BLaER1 (cell line): Measurements from ENCODE around the gene HSD17B12.
"Not testable (repeated sequence)": the region's sequence is repeated elsewhere in the genome, so short reads cannot be mapped to it uniquely, and the experiment has no call there.

Experiments used
- H3K27ac ChIP-seq: shearing (Covaris generic); formaldehyde crosslinking; 2 replicates; pipeline ENCODE4 v1.8.1; 2022
- H3K27me3 ChIP-seq: shearing (Covaris generic); formaldehyde crosslinking; 2 replicates; pipeline ENCODE4 v1.8.1; 2022
- H3K36me3 ChIP-seq: shearing (Covaris generic); formaldehyde crosslinking; 2 replicates; pipeline ENCODE4 v1.8.1; 2022
- H3K4me1 ChIP-seq: shearing (Covaris generic); formaldehyde crosslinking; 2 replicates; pipeline ENCODE4 v1.8.1; 2022
- H3K4me2 ChIP-seq: shearing (Covaris generic); formaldehyde crosslinking; 2 replicates; pipeline ENCODE4 v1.8.1; 2022
- H3K4me3 ChIP-seq: shearing (Covaris generic); formaldehyde crosslinking; 2 replicates; pipeline ENCODE4 v1.8.1; 2022
- H3K9ac ChIP-seq: shearing (Covaris generic); formaldehyde crosslinking; 2 replicates; pipeline ENCODE4 v1.8.1; 2022
- H3K9me3 ChIP-seq: shearing (Covaris generic); formaldehyde crosslinking; 2 replicates; pipeline ENCODE4 v1.8.1; 2022
- H4K20me1 ChIP-seq: shearing (Covaris generic); formaldehyde crosslinking; 2 replicates; pipeline ENCODE4 v1.8.1; 2022
- Cebpa-rat ChIP-seq: shearing (Covaris generic); IDR thresholded peaks from 2 replicates; pipeline ENCODE4 v1.8.1; 2022

HSD17B12 gene

GRCh38 chr11:43765194-43765593 lies 84.7 kb downstream of the HSD17B12 start:
- Histone ChIP-seq H3K27me3 (no peaks in the 10 kb centered on the region), H3K36me3 (peaks cover 64% of the 10 kb centered on the region), H4K20me1 (no peaks in the 10 kb centered on the region), H3K27ac (no peak overlapping the region), H3K9ac (no peak overlapping the region), H3K4me3 (no peak overlapping the region), H3K4me2 (no peak overlapping the region), H3K4me1 (no peaks in the 10 kb centered on the region), H3K9me3 (peaks cover 33% of the 10 kb centered on the region)
- TF ChIP-seq Cebpa-rat, result no peak

DNA sequence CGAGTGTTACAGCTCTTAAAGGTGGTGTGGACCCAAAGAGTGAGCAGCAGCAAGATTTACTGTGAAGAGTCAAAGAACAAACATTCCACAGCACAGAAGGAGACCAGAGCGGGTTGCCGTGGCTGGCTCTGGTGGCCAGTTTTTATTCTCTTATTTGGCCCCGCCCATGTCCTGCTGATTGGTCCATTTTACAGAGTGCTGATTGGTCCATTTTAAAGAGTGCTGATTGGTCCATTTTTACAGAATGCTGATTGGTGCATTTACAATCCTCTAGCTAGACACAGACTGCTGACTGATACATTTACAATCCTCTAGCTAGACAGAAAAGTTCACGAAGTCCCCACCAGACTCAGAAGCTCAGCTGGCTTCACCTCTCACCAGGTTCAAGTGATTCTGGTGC lies 88.1 kb downstream of the HSD17B12 start:
- Histone ChIP-seq H3K9me3 (peaks cover 41% of the 10 kb centered on the region), H3K36me3 (peaks cover 80% of the 10 kb centered on the region)
- not testable (repeated sequence) for H3K27me3 ChIP-seq, H3K27ac ChIP-seq, H3K4me3 ChIP-seq, H4K20me1 ChIP-seq, H3K4me1 ChIP-seq, H3K4me2 ChIP-seq, H3K9ac ChIP-seq

DNA sequence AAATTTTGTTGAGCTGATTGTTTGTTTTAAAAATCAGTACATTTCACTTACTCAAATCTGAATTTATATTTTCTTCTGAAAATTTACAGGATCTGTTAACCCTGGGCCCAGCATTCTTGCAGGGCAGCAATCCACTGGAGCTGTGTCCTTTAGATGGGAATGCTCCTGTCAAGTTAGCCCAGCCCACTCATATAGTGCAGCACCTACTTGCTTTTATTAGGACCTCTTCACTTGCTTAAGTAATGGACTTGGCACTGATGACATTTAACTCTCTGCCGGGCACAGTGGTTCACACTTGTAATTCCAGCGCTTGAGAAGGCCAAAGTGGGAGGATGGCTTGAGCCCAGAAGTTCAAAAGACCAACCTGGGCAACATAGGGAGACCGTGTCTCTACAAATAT lies 89.6 kb downstream of the HSD17B12 start:
- Histone ChIP-seq H4K20me1 (no peaks in the 10 kb centered on the region), H3K9ac (no peak overlapping the region), H3K27me3 (no peaks in the 10 kb centered on the region), H3K27ac (no peak overlapping the region), H3K4me1 (no peaks in the 10 kb centered on the region), H3K9me3 (peaks cover 45% of the 10 kb centered on the region), H3K36me3 (peaks cover 84% of the 10 kb centered on the region), H3K4me3 (no peak overlapping the region), H3K4me2 (no peak overlapping the region)
- no peak for TF ChIP-seq Cebpa-rat

- Histone ChIP-seq H4K20me1 (no peaks in the 10 kb centered on the region), H3K36me3 (peaks cover 68% of the 10 kb centered on the region), H3K27me3 (no peaks in the 10 kb centered on the region), H3K9me3 (peaks cover 36% of the 10 kb centered on the region), H3K9ac (no peak overlapping the region), H3K4me3 (no peak overlapping the region), H3K27ac (no peak overlapping the region), H3K4me2 (no peak overlapping the region), H3K4me1 (no peaks in the 10 kb centered on the region)
- TF ChIP-seq Cebpa-rat, result no peak
Measured at GRCh38 chr11:43772733-43773132, 92.2 kb downstream of the HSD17B12 start.

DNA sequence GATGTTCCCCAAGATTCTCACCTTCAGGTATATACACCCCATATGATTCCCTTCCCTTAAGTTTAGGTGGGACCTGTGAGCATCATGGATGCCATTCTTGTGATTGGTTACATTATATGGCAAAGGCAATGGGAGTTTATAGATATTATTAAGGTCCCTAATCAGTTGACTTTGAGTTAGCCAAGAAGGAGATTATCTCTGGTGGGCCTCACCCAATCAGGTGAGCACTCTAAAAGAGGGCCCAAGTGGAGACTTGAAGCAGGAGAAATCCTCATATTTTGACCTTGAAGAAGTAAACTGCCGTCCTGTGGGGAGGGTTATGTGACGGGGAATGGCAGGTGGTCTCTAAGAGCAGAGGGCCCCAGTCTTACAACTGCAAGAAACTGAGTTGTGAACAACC lies 94.2 kb downstream of the HSD17B12 start:
- Histone ChIP-seq H3K4me1 (no peaks in the 10 kb centered on the region), H3K4me3 (peak overlapping the region; percentile 29; the same call in 1 of the 2 replicates), H3K27ac (no peak overlapping the region), H3K27me3 (no peaks in the 10 kb centered on the region), H3K9ac (no peak overlapping the region), H3K36me3 (peaks cover 53% of the 10 kb centered on the region), H3K4me2 (no peak overlapping the region), H3K9me3 (peaks cover 28% of the 10 kb centered on the region), H4K20me1 (no peaks in the 10 kb centered on the region)
- no peak for TF ChIP-seq Cebpa-rat

GRCh38 chr11:43779306-43779705 lies 98.8 kb downstream of the HSD17B12 start:
- Histone ChIP-seq H3K4me3 (no peak overlapping the region), H3K4me1 (no peaks in the 10 kb centered on the region), H4K20me1 (no peaks in the 10 kb centered on the region), H3K36me3 (peaks cover 52% of the 10 kb centered on the region), H3K4me2 (no peak overlapping the region), H3K27ac (no peak overlapping the region), H3K9ac (no peak overlapping the region), H3K27me3 (no peaks in the 10 kb centered on the region), H3K9me3 (peaks cover 55% of the 10 kb centered on the region)
- TF ChIP-seq Cebpa-rat, result no peak

DNA sequence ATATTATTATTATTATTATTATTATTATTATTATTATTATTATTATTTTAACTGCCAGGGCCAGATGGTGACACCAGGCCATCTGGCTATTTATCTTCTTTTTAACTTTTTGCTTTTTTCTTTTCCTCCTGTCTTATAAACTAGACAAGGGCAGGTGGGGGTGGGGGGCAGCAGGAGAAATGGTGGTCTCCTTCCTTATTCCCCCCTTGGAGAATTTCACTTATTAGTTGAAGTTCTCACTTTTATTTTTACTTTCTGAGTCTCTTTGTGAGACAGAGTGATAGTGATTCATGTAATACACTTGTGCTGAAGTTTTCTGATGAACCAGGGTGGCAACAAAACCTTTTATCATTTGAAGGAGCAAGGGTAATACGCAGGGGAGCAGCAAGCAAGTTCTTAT lies 103.8 kb downstream of the HSD17B12 start:
- Histone ChIP-seq H3K4me2 (no peak overlapping the region), H3K36me3 (peaks cover 55% of the 10 kb centered on the region), H3K9ac (no peak overlapping the region), H3K9me3 (peaks cover 56% of the 10 kb centered on the region), H3K4me1 (peaks cover 22% of the 10 kb centered on the region), H4K20me1 (no peaks in the 10 kb centered on the region), H3K27me3 (no peaks in the 10 kb centered on the region), H3K4me3 (no peak overlapping the region), H3K27ac (no peak overlapping the region)
- no peak for TF ChIP-seq Cebpa-rat

GRCh38 chr11:43784866-43785265 lies 104.3 kb downstream of the HSD17B12 start:
- H3K4me1 ChIP-seq, result peaks cover 22% of the 10 kb centered on the region
- peaks cover 56% of the 10 kb centered on the region for H3K36me3 ChIP-seq
- H3K4me2 ChIP-seq, result no peak overlapping the region

GRCh38 chr11:43785318-43785717 lies 104.8 kb downstream of the HSD17B12 start:
- H3K9me3 ChIP-seq, result peaks cover 53% of the 10 kb centered on the region
- no peak for TF ChIP-seq Cebpa-rat
- H3K36me3 ChIP-seq, result peaks cover 52% of the 10 kb centered on the region
- no peaks in the 10 kb centered on the region for H3K27me3 ChIP-seq
- H3K4me3 ChIP-seq, result no peak overlapping the region
- no peak overlapping the region for H3K27ac ChIP-seq
- no peaks in the 10 kb centered on the region for H4K20me1 ChIP-seq
- peaks cover 22% of the 10 kb centered on the region for H3K4me1 ChIP-seq
- H3K4me2 ChIP-seq, result no peak overlapping the region
- no peak overlapping the region for H3K9ac ChIP-seq

More at GRCh38 chr11:43784866-43785265, 104.3 kb downstream of the HSD17B12 start:
- Histone ChIP-seq H3K9me3 (peaks cover 57% of the 10 kb centered on the region), H4K20me1 (no peaks in the 10 kb centered on the region), H3K27ac (no peak overlapping the region), H3K4me3 (no peak overlapping the region), H3K9ac (no peak overlapping the region), H3K27me3 (no peaks in the 10 kb centered on the region)
- no peak for TF ChIP-seq Cebpa-rat

DNA sequence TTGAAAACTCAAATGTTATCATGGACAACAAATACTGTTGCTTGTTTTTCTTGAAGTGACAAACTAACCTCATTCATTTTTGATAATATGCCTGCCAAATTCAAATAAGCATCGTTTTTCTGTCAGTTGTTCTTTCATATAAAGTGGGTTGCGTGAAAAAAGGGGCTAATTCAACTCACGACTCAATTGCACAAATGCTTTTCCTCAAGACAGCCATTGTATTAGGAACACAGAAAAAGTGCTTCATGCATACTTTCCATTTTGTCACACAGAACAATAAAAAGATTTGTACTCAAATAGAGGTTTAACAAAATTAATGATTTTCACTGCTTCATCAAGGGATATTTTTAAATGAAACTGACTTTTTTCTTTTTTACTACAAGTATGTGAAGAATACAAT lies 105.5 kb downstream of the HSD17B12 start:
- no peak overlapping the region for H3K4me2 ChIP-seq
- H3K27ac ChIP-seq, result no peak overlapping the region
- no peak overlapping the region for H3K4me3 ChIP-seq
- no peaks in the 10 kb centered on the region for H4K20me1 ChIP-seq
- peaks cover 22% of the 10 kb centered on the region for H3K4me1 ChIP-seq
- H3K27me3 ChIP-seq, result no peaks in the 10 kb centered on the region
- no peak for TF ChIP-seq Cebpa-rat
- H3K36me3 ChIP-seq, result peaks cover 45% of the 10 kb centered on the region
- peaks cover 46% of the 10 kb centered on the region for H3K9me3 ChIP-seq
- no peak overlapping the region for H3K9ac ChIP-seq

- Histone ChIP-seq H3K9ac (no peak overlapping the region), H3K36me3 (peaks cover 34% of the 10 kb centered on the region), H3K4me1 (peaks cover 22% of the 10 kb centered on the region), H3K27ac (peak overlapping the region; percentile 13; the same call in 1 of the 2 replicates), H3K4me3 (no peak overlapping the region), H3K9me3 (peaks cover 31% of the 10 kb centered on the region), H4K20me1 (no peaks in the 10 kb centered on the region), H3K27me3 (no peaks in the 10 kb centered on the region), H3K4me2 (peak overlapping the region; percentile 29)
- no peak for TF ChIP-seq Cebpa-rat
Measured at GRCh38 chr11:43787824-43788223, 107.3 kb downstream of the HSD17B12 start.
